Left ventricle myocardium superior (tissue), 1 donor: ENCODE data around the gene RHBG. TPM values are rescaled to one million over a fixed set of nuclear protein-coding genes. Genes with fewer than 3 reads are reported as not detected.
A peak's percentile ranks its signal among the peaks of the same experiment; 100 is the strongest.
"Not testable (repeated sequence)": the region's sequence is repeated elsewhere in the genome, so short reads cannot be mapped to it uniquely, and the experiment has no call there.

ENCODE experiments used
- ATAC-seq: fragments of 200-7000 bp; cut with Tn5 transposase; one replicate; pipeline ENCODE4 v1.9.1; 2020; ENCODE audit warnings: mild to moderate bottlenecking, moderate library complexity
- DNase-seq: peaks from one replicate; pipeline ENCODE4 v3.0.0-alpha.2; 2020
- intact Hi-C: fragments of 100-400 bp; cut with micrococcal nuclease; formaldehyde crosslinking; loops from one replicate; pipeline ENCODE4 v1.11.0; 2022
- long read RNA-seq: library from polyadenylated mRNA; unstranded; transcript quantifications from one replicate; pipeline ENCODE4 v2.0.0, GENCODE V29; 2021
- total RNA-seq: library from RNA; stranded (reverse); fragmentation: NEBNext Ultra II Directional; extraction: Animal tissue kit (Norgen Biotek cat#: 25700); gene quantifications from one replicate; pipeline ENCODE4 v1.2.1, GENCODE V29; 2021
- donor health status: DM: no; HTN: yes; CAD: no; lungs with severe emphysema.

RHBG gene
- not detected for total RNA-seq
- long read RNA-seq = 0 reads

- intact Hi-C loops = no loop called here
- DNase-seq (peak; percentile 67), ATAC-seq (peak; percentile 76)
These were observed at the start of gene RHBG for GRCh38 chr1:156368889-156369684. Gene RHBG (plus strand): TSS chr1:156369211. CDS start chr1:156369250, 39 bp downstream.

- ATAC-seq = no peak
- intact Hi-C loops = no loop called here
- DNase-seq = no peak
These were observed 49.3 kb upstream of the RHBG start for GRCh38 chr1:156319664-156320063.

GRCh38 chr1:156320560-156320959 is 48.5 kb upstream of the RHBG start:
- DNase-seq (no peak), ATAC-seq (no peak)
- intact Hi-C loops = no loop called here

GRCh38 chr1:156323179-156323578 is 45.8 kb upstream of the RHBG start:
- DNase-seq, intact Hi-C loops, ATAC-seq: not testable (repeated sequence)

- no peak for ATAC-seq
- intact Hi-C loops = no loop called here
- DNase-seq = no peak
These were observed 32.8 kb upstream of the RHBG start for GRCh38 chr1:156336242-156336641.

GRCh38 chr1:156337052-156337887 is 31.7 kb upstream of the RHBG start:
- ATAC-seq = no peak
- intact Hi-C loops = no loop called here
- DNase-seq = no peak

GRCh38 chr1:156337888-156338179 is 31.2 kb upstream of the RHBG start:
- intact Hi-C loops = no loop called here
- DNase-seq = no peak
- ATAC-seq = peak; percentile 27

GRCh38 chr1:156338180-156338976 is 30.6 kb upstream of the RHBG start, which contains the start of the genes CCT3 and TSACC:
Gene CCT3 (minus strand): TSS chr1:156338292. CDS start chr1:156338184, 108 bp downstream.
Gene TSACC (plus strand): TSS chr1:156338526. CDS start chr1:156339758, 1,232 bp downstream.
- DNase-seq = peak; percentile 100
- intact Hi-C loops = no loop called here
- ATAC-seq = peak; percentile 97

- no peak for ATAC-seq
- intact Hi-C loops = no loop called here
- no peak for DNase-seq
These were observed 26.6 kb upstream of the RHBG start for GRCh38 chr1:156342166-156342955.

GRCh38 chr1:156344409-156344808 is 24.6 kb upstream of the RHBG start:
- ATAC-seq (no peak), DNase-seq (no peak)
- intact Hi-C loops = no loop called here

GRCh38 chr1:156346035-156346434 is 23.0 kb upstream of the RHBG start:
- DNase-seq, ATAC-seq, intact Hi-C loops: not testable (repeated sequence)

- intact Hi-C loops = no loop called here
- DNase-seq (no peak), ATAC-seq (no peak)
These were observed 22.4 kb upstream of the RHBG start for GRCh38 chr1:156346636-156347035.

- DNase-seq (no peak), ATAC-seq (no peak)
- intact Hi-C loops = no loop called here
These were observed 21.7 kb upstream of the RHBG start for GRCh38 chr1:156347331-156347730.

GRCh38 chr1:156352481-156352880 is 16.5 kb upstream of the RHBG start:
- DNase-seq, intact Hi-C loops, ATAC-seq: not testable (repeated sequence)

- ATAC-seq = no peak
- intact Hi-C loops = no loop called here
- DNase-seq = no peak
These were observed 12.6 kb upstream of the RHBG start for GRCh38 chr1:156356262-156356874.

- intact Hi-C loops = no loop called here
- peak; percentile 84 for ATAC-seq
- DNase-seq = peak; percentile 45
These were observed 12.0 kb upstream of the RHBG start for GRCh38 chr1:156356875-156357534.

GRCh38 chr1:156357977-156358376 is 11.0 kb upstream of the RHBG start:
- DNase-seq (no peak), ATAC-seq (no peak)
- intact Hi-C loops = no loop called here

- DNase-seq (no peak), ATAC-seq (no peak)
- intact Hi-C loops = no loop called here
These were observed 10.4 kb upstream of the RHBG start for GRCh38 chr1:156358641-156359040.
